Tibial artery (tissue), 4 donors: ENCODE results near the gene SLC25A34.

ENCODE experiments used
- DNase-seq, 2 donors: peaks; one replicate each; pipeline ENCODE4 v3.0.0-alpha.2; 2019
- H3K27ac ChIP-seq, 2 donors: fragments of 200-600 bp; sonication (generic) in 1 of 2; 1 replicate in 1 of 2; 2 replicates in 1 of 2; pipeline ENCODE4 v1.5.1; 2018 to 2019; ENCODE audit warnings: mild to moderate bottlenecking in 1 of 2
- H3K27me3 ChIP-seq, 2 donors: fragments of 200-600 bp; sonication (generic) in 1 of 2; one replicate each; pipeline versions ENCODE4 v1.5.1 to v1.6.0; 2016 to 2019
- H3K36me3 ChIP-seq, 3 donors: fragments of 200-600 bp; sonication (generic) in 2 of 3; one replicate each; pipeline ENCODE4 v1.5.1; 2016 to 2019; ENCODE audit warnings: mild to moderate bottlenecking in 2 of 3
- H3K4me1 ChIP-seq, 4 donors: fragments of 200-600 bp; sonication (generic) in 2 of 4; 1 replicate in 3 of 4; 2 replicates in 1 of 4; pipeline ENCODE4 v1.5.1; 2016 to 2019
- H3K4me3 ChIP-seq, 2 donors: fragments of 200-600 bp; sonication (generic) in 1 of 2; 1 replicate in 1 of 2; 2 replicates in 1 of 2; pipeline ENCODE4 v1.5.1; 2018 to 2019; ENCODE audit warnings: mild to moderate bottlenecking in 2 of 2
- H3K9me3 ChIP-seq, 3 donors: fragments of 200-600 bp; sonication (generic) in 1 of 3; one replicate each; pipeline ENCODE4 v1.5.1; 2016 to 2019
- intact Hi-C: fragments of 100-400 bp; cut with DNase I; formaldehyde crosslinking; loops from one replicate; pipeline ENCODE4 v1.15.0; 2023; ENCODE audit warnings: low total_unique reads
- TF ChIP-seq, protein P1 (sequence below), 2 experiments: fragments of 200-600 bp in 1 of 2; fragments of 450-650 bp in 1 of 2; IDR thresholded peaks; one replicate each; pipeline ENCODE4 v1.5.1; 2017 to 2019; ENCODE audit warnings: antibody characterized with exemption in 2 of 2, mild to moderate bottlenecking in 1 of 2, moderate library complexity in 1 of 2

SLC25A34 gene

DNA sequence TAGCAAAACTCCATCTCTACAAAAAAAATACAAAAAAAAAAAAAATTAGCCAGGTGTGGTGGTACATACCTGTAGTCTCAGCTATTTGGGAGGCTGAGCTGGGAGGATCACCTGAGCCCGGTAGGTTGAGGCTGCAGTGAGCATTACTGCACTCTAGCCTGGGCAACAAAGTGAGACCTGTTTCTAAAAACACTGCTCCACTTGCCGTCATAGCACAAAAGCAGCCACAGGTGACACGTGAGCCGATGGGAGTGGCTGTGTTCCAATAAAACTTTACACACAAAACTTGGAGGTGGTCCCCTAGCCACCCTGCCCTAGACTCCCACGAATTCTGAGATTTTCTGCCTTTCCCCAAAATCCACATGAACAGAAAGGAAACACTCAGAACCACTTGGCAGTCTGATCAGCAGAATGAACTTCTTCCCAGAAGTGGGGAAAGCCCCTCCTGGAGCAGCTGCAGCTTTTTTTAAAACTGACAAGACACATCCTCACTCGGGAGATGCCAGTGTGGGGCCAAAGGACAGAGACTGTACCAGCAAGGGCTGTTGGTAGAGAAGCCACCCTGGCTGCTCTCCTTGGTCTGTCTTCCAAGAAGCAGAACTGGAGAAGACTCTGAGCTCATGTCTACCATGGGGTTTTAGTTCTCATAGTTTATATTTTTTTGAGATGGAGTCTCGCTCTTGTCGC lies 28.7 kb upstream of the SLC25A34 start:
- H3K4me3 ChIP-seq, result no peak overlapping the region
- H3K4me1 ChIP-seq, result peaks cover 0 to 50% (median 26%) of the 10 kb centered on the region in 4 donors
- no peaks in the 10 kb centered on the region for H3K9me3 ChIP-seq
- TF ChIP-seq, protein P1, sequence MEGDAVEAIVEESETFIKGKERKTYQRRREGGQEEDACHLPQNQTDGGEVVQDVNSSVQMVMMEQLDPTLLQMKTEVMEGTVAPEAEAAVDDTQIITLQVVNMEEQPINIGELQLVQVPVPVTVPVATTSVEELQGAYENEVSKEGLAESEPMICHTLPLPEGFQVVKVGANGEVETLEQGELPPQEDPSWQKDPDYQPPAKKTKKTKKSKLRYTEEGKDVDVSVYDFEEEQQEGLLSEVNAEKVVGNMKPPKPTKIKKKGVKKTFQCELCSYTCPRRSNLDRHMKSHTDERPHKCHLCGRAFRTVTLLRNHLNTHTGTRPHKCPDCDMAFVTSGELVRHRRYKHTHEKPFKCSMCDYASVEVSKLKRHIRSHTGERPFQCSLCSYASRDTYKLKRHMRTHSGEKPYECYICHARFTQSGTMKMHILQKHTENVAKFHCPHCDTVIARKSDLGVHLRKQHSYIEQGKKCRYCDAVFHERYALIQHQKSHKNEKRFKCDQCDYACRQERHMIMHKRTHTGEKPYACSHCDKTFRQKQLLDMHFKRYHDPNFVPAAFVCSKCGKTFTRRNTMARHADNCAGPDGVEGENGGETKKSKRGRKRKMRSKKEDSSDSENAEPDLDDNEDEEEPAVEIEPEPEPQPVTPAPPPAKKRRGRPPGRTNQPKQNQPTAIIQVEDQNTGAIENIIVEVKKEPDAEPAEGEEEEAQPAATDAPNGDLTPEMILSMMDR (IDR thresholded peaks at IDR 0.05), result no peak
- H3K36me3 ChIP-seq, result peaks cover 0 to 16% (median 0%) of the 10 kb centered on the region in 3 donors
- intact Hi-C loops, result no loop called here
- DNase-seq, result no peak
- H3K27me3 ChIP-seq, result no peaks in the 10 kb centered on the region
- H3K27ac ChIP-seq, result peak overlapping the region in 1 of 2 donors; percentile 14

DNA sequence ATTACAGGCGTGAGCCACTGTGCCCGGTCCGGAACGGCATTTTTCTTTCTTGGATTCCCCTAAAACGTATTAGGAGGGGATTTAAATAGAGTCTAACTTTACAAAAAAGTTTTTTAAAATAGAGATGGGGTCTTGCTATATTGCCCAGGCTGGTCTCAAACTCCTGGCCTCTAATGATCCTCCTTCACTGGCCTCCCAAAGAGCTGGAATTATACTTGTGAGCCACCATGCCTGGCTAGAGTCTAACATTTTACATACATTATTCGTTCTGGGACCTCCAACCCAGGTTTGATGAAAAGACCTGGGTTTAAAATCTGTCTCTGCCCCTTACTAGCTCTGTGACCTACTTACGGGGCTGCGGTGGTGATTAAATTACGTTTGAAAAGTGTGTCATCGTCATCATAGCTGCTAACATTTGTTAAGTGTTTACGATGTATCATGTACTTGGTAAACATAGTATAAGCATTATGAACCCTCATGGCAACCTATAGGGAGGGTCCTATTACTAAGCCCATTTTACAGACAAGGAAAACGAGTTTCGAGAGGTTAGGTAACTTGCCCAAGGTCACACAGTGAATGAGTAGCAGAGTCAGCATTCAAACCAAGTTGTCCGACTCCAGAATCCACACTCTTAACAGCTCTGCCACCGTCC lies 27.4 kb upstream of the SLC25A34 start:
- DNase-seq, result no peak
- Histone ChIP-seq H3K4me3 (no peak overlapping the region), H3K9me3 (no peaks in the 10 kb centered on the region), H3K27ac (no peak overlapping the region), H3K27me3 (no peaks in the 10 kb centered on the region), H3K36me3 (peaks cover 0 to 16% (median 0%) of the 10 kb centered on the region in 3 donors), H3K4me1 (peaks cover 0 to 50% (median 20%) of the 10 kb centered on the region in 4 donors)
- TF ChIP-seq, protein P1 (IDR thresholded peaks at IDR 0.05), result no peak
- intact Hi-C loops, result no loop called here

DNA sequence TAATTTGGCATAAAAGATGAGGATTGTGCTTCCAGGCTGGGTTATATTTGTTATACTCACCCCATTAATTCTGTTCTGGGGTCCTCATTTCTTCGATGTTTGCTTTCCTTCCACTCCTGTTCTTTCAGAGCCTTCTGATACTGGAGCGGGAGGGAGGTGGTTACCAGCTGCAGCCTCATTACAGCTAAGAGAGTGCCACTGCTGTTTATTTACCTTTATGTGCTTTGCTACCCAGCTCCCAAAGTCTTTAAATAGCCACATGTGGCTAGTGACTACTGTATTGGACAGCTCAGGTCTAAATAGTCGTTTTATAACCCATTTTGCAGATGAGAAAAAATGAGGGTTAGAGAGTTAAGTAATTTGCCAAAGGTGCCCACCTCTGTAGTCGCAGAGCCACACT lies 26.8 kb upstream of the SLC25A34 start:
- Histone ChIP-seq H3K27me3 (no peaks in the 10 kb centered on the region), H3K27ac (no peak overlapping the region), H3K36me3 (peaks cover 0 to 16% (median 0%) of the 10 kb centered on the region in 3 donors), H3K4me1 (peaks cover 0 to 51% (median 19%) of the 10 kb centered on the region in 4 donors), H3K4me3 (no peak overlapping the region), H3K9me3 (no peaks in the 10 kb centered on the region)
- intact Hi-C loops, result no loop called here
- no peak for DNase-seq
- TF ChIP-seq, protein P1 (IDR thresholded peaks at IDR 0.05), result no peak

DNA sequence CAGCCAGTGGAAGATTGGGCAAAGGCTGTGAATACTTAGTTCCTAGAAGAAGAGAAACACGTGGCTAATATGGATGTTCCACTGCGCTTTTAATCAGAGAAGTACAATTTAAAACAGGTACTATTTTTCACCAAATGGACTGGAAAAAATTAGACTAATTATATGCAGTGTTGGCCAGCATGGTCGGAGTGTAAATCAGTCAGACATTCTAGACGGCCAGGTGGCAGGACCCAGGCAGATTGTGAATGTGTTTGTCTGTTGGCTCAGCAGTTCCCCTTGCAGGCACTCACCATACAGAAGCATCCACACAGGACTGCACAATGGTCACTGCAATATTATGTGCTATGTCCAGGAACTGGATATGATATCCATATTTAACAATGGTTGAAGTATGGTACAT lies 23.9 kb upstream of the SLC25A34 start:
- DNase-seq, result no peak
- Histone ChIP-seq H3K36me3 (peaks cover 10 to 14% (median 13%) of the 10 kb centered on the region in 3 donors), H3K27me3 (no peaks in the 10 kb centered on the region), H3K27ac (no peak overlapping the region), H3K4me1 (peaks cover 0 to 46% (median 20%) of the 10 kb centered on the region in 4 donors), H3K9me3 (no peaks in the 10 kb centered on the region), H3K4me3 (no peak overlapping the region)
- TF ChIP-seq, protein P1 (IDR thresholded peaks at IDR 0.05), result no peak
- intact Hi-C loops, result no loop called here

DNA sequence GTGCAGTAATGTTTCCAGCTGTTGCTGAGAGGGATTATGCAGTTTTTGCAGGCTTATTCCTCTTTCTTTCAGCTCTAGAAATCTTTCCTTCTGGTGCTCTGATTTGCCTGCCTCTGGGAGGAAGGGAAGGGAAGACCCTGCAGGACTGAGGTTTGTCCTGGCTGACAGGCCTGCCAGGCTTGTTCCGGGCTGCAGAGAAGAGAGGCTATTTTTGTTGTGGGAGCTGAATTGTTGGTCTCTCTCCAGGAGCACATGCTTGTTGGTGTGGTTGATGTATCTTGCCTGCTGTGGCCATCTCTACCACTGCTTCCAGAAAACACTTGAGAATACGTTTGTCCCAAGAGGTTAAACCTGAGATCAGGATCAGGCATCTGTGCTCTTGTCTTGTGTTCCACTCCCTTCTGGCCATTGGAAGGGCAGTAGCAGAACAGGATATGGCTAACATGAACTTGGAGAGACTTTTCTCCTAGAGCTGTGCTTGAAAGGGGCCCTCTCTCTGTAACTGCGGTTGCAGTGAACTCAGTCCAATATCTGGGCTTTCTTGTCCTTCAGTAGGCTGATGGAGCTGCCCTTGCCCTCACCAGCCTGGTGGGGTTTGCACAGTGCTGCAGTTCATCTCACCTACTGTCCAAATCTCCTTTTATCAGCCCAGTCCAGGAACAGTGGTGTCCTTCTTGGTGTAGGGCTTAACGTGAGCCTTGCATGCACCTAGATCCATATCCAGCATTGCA lies 21.5 kb upstream of the SLC25A34 start:
- TF ChIP-seq, protein P1 (IDR thresholded peaks at IDR 0.05), result no peak
- DNase-seq, result no peak
- Histone ChIP-seq H3K27me3 (no peaks in the 10 kb centered on the region), H3K36me3 (peaks cover 32 to 38% (median 37%) of the 10 kb centered on the region in 3 donors), H3K9me3 (no peaks in the 10 kb centered on the region), H3K4me3 (no peak overlapping the region), H3K4me1 (peaks cover 0 to 31% (median 20%) of the 10 kb centered on the region in 4 donors), H3K27ac (peak overlapping the region; percentile 55 to 67)
- intact Hi-C loops, result no loop called here
